Endothelial cell (in vitro differentiated cells): ENCODE results near the gene FCHSD2. TPM values are rescaled to one million over a fixed set of nuclear protein-coding genes. Genes with fewer than 3 reads are reported as not detected.

Experiments
- DNase-seq: peaks from one replicate; pipeline ENCODE4 v3.0.0; 2021; ENCODE audit warnings: low spot score
- H3K27ac Mint-ChIP-seq: one replicate; pipeline ENCODE4 v1.8.0; 2021; ENCODE audit warnings: mixed read lengths, inconsistent platforms; ENCODE audit not compliant: unreplicated experiment
- H3K27me3 Mint-ChIP-seq: one replicate; pipeline ENCODE4 v1.8.0; 2021; ENCODE audit warnings: mild to moderate bottlenecking, moderate library complexity, mixed read lengths, inconsistent platforms; ENCODE audit not compliant: unreplicated experiment
- H3K36me3 Mint-ChIP-seq: one replicate; pipeline ENCODE4 v1.8.0; 2021; ENCODE audit warnings: mild to moderate bottlenecking, low read depth, mixed read lengths, inconsistent platforms; ENCODE audit not compliant: unreplicated experiment
- H3K4me1 Mint-ChIP-seq: one replicate; pipeline ENCODE4 v1.8.0; 2021; ENCODE audit warnings: mild to moderate bottlenecking, mixed read lengths, inconsistent platforms; ENCODE audit not compliant: unreplicated experiment
- H3K4me3 Mint-ChIP-seq: one replicate; pipeline ENCODE4 v1.8.0; 2021; ENCODE audit warnings: mild to moderate bottlenecking, mixed read lengths, inconsistent platforms; ENCODE audit not compliant: unreplicated experiment
- H3K9me3 Mint-ChIP-seq: one replicate; pipeline ENCODE4 v1.8.0; 2021; ENCODE audit warnings: mixed read lengths, inconsistent platforms; ENCODE audit not compliant: unreplicated experiment
- CTCF ChIP-seq: fragments of 200-600 bp; sonication (generic); IDR thresholded peaks from one replicate; pipeline ENCODE4 v1.5.0; 2021; ENCODE audit warnings: antibody characterized with exemption; ENCODE audit not compliant: unreplicated experiment
- total RNA-seq: library from RNA; stranded (reverse); fragmentation: NEBNext Ultra II Directional; extraction: Animal tissue kit (Norgen Biotek cat#: 25700); gene quantifications from one replicate; pipeline ENCODE4 v1.2.1, GENCODE V29; 2021; ENCODE audit not compliant: unreplicated experiment

Gene FCHSD2
- total RNA-seq, 1 donor from 2014 or later = 45.3 TPM

- Mint-ChIP-seq H3K9me3 (no peaks in the 10 kb centered on the region), H3K4me3 (no peak overlapping the region), H3K27me3 (peaks cover 5% of the 10 kb centered on the region), H3K27ac (no peak overlapping the region), H3K4me1 (peaks cover 24% of the 10 kb centered on the region), H3K36me3 (no peaks in the 10 kb centered on the region)
- no peak for TF ChIP-seq CTCF
- DNase-seq = no peak
Observed at GRCh38 chr11:73167363-73167954, 25.3 kb upstream of the FCHSD2 start.

GRCh38 chr11:73164803-73165540 lies 22.9 kb upstream of the FCHSD2 start:
- Mint-ChIP-seq H3K4me3 (no peak overlapping the region), H3K27ac (no peak overlapping the region), H3K4me1 (peaks cover 24% of the 10 kb centered on the region), H3K27me3 (peaks cover 5% of the 10 kb centered on the region), H3K36me3 (no peaks in the 10 kb centered on the region), H3K9me3 (no peaks in the 10 kb centered on the region)
- TF ChIP-seq CTCF = no peak
- no peak for DNase-seq

GRCh38 chr11:73163638-73164174 lies 21.6 kb upstream of the FCHSD2 start:
- DNase-seq = no peak
- H3K36me3 Mint-ChIP-seq = no peaks in the 10 kb centered on the region
- no peaks in the 10 kb centered on the region for H3K9me3 Mint-ChIP-seq
- peaks cover 4% of the 10 kb centered on the region for H3K27me3 Mint-ChIP-seq
- no peak overlapping the region for H3K4me3 Mint-ChIP-seq
- H3K27ac Mint-ChIP-seq = no peak overlapping the region
- TF ChIP-seq CTCF = no peak
- H3K4me1 Mint-ChIP-seq = peaks cover 25% of the 10 kb centered on the region

- no peak for TF ChIP-seq CTCF
- Mint-ChIP-seq H3K4me3 (no peak overlapping the region), H3K27me3 (peaks cover 1% of the 10 kb centered on the region), H3K36me3 (no peaks in the 10 kb centered on the region), H3K4me1 (peaks cover 22% of the 10 kb centered on the region), H3K9me3 (no peaks in the 10 kb centered on the region), H3K27ac (no peak overlapping the region)
- DNase-seq = no peak
Observed at GRCh38 chr11:73162196-73162740, 20.1 kb upstream of the FCHSD2 start.
